Stimulated activated CD4-positive, alpha-beta T cell treated with anti-CD3 and anti-CD28 coated beads, TNF-alpha, amount 100 ng/mL, for 48 hours (primary cell): ENCODE measurements around the gene KICS2.
"Not testable (repeated sequence)": the region's sequence is repeated elsewhere in the genome, so short reads cannot be mapped to it uniquely, and the experiment has no call there.

Source experiments
- DNase-seq, 3 donors: peaks; one replicate each; pipeline ENCODE4 v3.0.0-alpha.2; 2020; ENCODE audit warnings: low read depth in 3 of 3

KICS2 gene

DNA sequence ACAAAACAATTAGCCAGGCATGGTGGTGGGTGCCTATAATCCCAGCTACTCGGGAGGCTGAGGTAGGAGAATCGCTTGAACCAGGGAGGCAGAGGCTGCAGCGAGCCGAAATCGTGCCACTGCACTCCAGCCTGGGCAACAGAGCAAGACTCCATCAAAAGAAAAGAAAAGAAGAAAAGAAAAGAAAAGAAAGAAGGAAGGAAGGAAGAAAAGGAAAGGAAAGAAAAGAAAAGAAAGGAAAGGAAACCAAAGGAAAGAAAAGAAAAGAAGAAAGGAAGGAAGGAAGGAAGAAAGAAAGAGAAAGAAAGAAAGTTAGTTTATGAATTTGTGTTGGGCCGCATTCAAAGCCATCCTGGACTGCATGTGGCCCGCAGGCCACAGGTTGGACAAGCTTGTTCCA lies 4.5 kb downstream of the KICS2 start:
- not testable (repeated sequence) for DNase-seq

DNA sequence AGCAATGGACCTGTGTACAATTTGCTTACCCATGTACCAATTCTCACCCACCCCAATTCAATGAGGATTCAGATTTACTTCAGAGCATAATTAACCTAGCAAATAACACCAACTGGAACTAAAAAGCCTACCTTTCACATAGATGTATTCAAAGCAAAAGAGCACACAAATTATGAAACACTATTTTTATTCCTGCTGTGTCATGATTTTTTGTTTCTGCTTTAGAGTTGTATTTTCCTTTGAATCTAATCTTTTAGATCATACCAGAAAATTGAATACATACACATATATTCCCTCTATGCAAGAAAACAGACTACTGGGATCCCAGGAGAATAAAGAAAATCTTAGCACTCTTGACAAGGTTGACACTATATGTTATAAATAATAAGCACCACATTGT lies 5.9 kb downstream of the KICS2 start:
- no peak for DNase-seq

DNA sequence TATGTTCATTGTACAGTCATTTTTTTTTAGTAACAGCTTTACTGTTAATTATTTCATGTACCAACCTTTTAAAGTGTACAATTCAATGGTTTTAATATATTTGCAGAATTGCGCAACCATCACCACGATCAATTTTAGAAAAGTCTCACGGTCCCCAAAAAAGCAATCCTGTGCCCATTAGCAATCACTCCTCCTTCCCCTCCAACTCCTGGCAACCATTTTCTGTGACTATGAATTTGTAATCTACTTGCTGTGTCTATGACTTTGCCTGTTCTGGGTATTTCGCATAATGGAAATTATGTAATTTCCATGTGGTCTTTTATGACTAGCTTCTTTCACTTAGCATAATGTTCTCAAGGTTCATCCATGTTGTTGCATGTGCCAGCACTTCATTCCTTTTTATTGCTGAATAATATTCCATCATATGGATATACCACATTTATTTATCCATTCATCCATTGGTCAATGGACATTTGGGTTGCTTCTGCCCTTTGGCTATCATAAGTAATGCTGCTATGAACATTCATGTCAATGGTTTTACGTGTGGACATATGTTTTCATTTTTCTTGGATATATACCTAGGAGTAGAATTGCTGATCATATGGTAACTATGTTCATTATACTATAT lies 9.9 kb downstream of the KICS2 start:
- no peak for DNase-seq

- DNase-seq = no peak
Observed at GRCh38 chr12:64207453-64207852, 14.6 kb downstream of the KICS2 start.

DNA sequence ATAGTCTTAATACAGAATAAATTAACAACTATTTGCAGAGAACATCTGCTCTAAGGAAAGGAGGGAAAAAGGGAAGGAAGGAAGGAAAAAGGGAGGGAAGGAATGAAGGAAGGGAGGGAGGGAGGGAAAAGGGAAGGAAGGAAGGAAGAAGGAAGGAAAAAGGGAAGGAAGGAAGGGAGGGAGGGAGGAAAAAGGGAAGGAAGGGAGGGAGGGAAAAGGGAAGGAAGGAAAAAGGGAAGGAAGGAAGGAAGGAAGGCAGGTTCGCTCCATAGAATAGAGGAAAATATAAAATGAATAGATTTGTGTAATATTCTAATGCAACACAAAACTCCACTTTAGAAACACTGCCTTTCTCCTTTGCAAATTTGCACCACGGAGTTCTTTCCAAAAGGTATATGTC lies 16.6 kb downstream of the KICS2 start:
- no peak for DNase-seq

DNA sequence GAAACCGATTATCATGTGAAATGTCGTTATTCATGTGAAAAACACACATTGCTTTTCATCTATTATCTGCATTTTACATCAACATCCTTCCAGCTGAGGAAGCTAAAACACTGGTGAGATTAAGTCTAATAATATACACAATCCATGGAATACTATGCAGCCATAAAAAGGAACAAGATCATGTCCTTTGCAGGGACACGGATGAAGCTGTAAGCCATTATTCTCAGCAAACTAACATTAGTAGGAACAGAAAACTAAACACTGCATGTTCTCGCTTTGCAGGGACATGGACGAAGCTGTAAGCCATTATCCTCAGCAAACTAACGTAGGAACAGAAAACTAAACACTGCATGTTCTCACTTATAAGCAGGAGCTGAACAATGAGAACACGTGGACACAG lies 18.3 kb downstream of the KICS2 start:
- no peak for DNase-seq

DNA sequence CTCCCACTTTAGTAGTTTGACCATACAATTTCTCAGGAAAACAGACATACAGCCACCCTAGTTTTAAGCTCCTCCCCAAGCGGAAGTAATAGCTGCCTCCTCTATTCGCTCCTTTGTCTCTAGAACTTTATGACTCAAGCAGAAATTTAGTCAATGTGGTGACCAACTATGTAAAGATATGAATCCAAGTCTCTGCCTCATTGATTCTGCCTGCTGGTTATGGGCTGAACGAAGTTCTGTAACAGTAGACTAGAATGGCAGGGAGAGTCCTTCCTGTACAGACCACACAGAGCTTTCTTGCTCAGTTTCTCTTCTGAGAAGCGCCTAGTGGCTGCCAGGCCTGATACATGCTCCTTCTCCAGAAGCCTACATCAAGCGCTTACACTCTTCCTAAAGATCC lies 19.1 kb downstream of the KICS2 start:
- no peak for DNase-seq

- not testable (repeated sequence) for DNase-seq
Observed at GRCh38 chr12:64195841-64196240, 26.3 kb downstream of the KICS2 start.

DNA sequence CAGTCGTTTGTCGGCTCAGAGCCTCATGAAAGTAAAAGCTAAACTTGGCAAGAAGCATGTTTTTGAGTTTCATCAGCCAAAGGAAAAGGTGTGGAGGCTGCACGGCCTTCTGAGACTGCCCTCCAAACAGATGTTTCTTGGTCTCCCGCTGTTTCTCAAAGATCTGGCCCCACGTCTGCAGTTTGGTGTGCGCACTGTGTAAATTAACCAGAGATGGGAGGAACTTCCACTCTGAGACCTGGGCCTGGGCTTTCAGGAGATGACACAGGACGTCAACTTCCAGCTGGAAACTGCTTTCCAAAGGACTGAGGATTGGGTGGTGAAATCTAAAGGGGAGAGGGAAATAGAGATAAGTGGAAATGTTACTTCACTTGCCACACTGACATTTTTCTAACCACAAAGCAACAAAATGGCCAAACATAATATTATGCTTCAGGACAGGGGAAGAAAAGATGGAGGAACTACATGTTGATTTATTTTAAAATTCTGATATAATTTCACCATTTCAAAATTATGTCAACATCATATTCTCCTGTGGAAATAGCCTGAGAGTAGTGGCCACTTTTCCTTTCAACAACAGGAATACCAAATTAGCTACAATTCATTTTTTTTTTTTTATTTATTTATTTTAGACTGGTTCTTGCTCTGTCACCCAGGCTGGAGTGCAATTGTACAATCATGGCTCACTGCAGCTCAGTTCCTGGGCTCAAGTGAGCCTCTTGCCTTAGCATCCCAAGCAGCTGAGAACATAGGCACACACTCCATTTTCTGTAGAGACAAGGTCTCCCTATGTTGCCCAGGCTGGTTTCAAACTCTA lies 27.6 kb downstream of the KICS2 start:
- no peak for DNase-seq

GRCh38 chr12:64193931-64194330 lies 28.2 kb downstream of the KICS2 start:
- no peak for DNase-seq

- no peak for DNase-seq
Observed at GRCh38 chr12:64192644-64193444, 29.3 kb downstream of the KICS2 start.

DNA sequence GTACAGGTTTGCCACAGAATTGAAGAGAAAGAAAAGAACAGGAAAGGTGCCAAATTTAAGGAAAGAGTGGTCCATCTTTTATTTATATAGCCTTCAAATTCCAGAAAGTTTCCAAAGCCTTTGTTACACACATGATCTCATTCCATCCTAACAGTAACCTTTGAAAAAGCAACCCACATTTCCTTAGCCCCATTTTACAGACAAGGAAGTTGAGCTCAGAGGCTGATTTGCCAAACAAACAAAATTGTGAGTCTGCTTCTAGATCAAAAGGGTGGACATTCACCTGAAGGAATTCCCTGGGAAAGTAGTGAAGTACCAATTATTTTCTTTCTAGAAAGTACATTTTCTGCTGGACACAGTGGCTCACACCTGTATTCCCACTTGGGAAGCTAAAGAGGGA lies 32.0 kb downstream of the KICS2 start:
- DNase-seq = no peak

GRCh38 chr12:64189530-64189929 lies 32.6 kb downstream of the KICS2 start:
- no peak for DNase-seq

DNA sequence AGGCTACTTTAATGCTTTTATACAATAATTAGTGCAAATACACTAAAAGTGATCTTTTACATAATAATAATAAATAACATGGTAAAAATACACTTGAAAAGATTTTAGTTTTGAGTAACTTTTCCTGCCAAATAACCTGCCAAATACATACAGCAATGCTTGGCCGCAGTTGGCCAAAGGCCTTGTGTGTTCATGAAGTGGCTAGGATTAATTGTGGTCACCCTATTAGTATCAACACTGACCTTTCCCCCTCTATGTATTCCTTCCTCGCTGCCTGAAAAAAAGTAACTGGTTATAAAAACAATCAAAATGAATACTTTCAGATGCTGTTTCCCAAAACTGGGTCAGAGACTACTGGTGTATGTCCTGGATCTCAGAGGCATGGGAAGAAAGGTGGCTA lies 34.3 kb downstream of the KICS2 start:
- no peak for DNase-seq

GRCh38 chr12:64187370-64187769 lies 34.7 kb downstream of the KICS2 start:
- no peak for DNase-seq

- DNase-seq = peak in 1 of 3 donors; percentile 7
Observed at GRCh38 chr12:64186789-64187188, 35.3 kb downstream of the KICS2 start.

GRCh38 chr12:64184216-64184615 lies 37.9 kb downstream of the KICS2 start:
- DNase-seq = no peak

- no peak for DNase-seq
Observed at GRCh38 chr12:64181430-64182291, 40.4 kb downstream of the KICS2 start.

GRCh38 chr12:64180951-64181350 lies 41.1 kb downstream of the KICS2 start:
- no peak for DNase-seq

- DNase-seq = no peak
Observed at GRCh38 chr12:64178122-64178521, 44.0 kb downstream of the KICS2 start.

GRCh38 chr12:64177001-64177400 lies 45.1 kb downstream of the KICS2 start:
- DNase-seq = no peak
